HG03354 (cell line): ENCODE measurements around the gene SHISA7.
A peak's percentile ranks its signal among the peaks of the same experiment; 100 is the strongest.

ENCODE experiments used
- ATAC-seq: cut with Tn5 transposase; IDR thresholded peaks from one replicate; pipeline ENCODE4 v1.9.1; 2021; ENCODE audit warnings: mild to moderate bottlenecking; ENCODE audit not compliant: unreplicated experiment, poor library complexity, severe bottlenecking

The SHISA7 gene

DNA sequence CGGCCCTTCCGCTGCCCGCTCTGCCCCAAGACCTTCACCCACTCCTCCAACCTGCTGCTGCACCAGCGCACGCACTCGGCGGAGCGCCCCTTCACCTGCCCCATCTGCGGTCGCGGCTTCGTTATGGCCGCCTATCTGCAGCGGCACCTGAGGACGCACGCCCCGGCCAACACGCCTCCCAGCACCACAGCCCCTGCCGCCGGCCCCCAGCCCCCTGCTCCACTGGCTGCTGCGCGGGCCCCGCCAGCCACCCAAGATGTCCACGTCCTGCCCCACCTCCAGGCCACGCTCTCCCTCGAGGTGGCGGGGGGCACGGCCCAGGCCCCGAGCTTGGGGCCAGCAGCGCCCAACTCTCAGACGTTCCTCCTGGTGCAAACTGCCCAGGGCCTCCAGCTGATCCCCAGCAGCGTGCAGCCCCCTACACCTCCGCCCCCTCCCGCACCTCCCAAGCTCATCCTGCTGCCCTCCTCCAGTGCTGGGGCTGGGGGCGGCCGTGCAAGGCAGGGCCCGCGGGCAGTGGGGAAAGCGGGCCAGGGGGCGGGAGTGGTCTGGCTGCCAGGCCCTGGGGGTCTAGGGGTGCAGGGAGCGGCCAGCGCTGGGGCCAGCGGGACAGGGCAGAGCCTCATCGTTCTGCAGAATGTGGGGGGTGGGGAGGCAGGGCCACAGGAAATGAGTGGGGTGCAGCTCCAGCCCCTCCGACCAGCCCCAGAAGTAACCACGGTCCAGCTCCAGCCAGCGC lies 40.0 kb upstream of the SHISA7 start:
- no peak for ATAC-seq

DNA sequence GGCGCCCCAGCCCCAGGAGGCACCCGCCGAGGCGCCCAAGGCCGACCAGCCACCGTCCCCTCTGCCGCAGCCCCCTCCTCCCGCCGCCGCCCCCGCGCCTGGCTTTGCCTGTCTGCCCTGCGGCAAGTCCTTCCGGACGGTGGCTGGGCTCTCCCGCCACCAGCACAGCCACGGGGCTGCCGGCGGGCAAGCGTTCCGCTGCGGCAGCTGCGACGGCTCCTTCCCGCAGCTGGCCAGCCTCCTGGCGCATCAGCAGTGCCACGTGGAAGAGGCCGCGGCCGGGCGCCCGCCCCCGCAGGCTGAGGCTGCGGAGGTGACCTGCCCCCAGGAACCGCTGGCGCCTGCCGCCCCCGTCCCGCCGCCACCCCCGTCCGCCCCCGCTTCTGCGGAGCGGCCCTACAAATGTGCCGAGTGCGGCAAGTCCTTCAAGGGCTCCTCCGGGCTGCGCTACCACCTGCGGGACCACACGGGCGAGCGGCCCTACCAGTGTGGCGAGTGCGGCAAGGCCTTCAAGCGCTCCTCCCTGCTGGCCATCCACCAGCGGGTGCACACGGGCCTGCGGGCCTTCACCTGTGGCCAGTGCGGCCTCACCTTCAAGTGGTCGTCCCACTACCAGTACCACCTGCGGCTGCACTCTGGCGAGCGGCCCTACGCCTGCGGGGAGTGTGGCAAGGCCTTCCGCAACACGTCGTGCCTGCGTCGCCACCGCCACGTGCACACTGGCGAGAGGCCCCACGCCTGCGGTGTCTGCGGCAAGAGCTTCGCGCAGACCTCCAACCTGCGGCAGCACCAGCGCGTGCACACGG lies 39.3 kb upstream of the SHISA7 start:
- no peak for ATAC-seq

DNA sequence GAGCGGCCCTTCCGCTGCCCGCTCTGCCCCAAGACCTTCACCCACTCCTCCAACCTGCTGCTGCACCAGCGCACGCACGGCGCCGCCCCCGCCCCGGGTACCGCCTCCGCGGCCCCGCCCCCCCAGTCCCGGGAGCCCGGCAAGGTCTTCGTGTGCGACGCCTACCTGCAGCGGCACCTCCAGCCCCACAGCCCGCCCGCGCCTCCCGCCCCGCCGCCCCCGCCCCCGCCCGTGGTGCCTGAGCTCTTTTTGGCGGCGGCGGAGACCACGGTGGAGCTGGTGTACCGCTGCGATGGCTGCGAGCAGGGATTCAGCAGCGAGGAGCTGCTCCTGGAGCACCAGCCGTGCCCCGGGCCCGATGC lies 38.7 kb upstream of the SHISA7 start:
- ATAC-seq = no peak

DNA sequence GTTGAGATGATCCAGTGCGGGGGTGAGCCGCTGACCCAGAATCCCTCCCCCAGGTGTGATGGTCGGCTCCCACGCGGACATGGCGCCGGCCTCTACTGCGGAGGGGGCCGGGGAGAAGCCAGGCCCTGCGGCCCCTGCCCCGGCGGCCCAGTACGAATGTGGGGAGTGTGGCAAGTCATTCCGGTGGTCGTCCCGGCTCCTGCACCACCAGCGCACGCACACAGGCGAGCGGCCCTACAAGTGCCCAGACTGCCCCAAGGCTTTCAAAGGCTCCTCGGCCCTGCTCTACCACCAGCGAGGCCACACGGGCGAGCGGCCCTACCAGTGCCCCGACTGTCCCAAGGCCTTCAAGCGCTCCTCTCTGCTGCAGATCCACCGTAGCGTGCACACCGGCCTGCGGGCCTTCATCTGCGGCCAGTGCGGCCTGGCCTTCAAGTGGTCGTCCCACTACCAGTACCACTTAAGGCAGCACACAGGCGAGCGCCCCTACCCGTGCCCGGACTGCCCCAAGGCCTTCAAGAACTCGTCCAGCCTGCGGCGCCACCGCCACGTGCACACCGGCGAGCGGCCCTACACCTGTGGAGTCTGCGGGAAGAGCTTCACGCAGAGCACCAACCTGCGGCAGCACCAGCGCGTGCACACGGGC lies 38.2 kb upstream of the SHISA7 start:
- no peak for ATAC-seq

DNA sequence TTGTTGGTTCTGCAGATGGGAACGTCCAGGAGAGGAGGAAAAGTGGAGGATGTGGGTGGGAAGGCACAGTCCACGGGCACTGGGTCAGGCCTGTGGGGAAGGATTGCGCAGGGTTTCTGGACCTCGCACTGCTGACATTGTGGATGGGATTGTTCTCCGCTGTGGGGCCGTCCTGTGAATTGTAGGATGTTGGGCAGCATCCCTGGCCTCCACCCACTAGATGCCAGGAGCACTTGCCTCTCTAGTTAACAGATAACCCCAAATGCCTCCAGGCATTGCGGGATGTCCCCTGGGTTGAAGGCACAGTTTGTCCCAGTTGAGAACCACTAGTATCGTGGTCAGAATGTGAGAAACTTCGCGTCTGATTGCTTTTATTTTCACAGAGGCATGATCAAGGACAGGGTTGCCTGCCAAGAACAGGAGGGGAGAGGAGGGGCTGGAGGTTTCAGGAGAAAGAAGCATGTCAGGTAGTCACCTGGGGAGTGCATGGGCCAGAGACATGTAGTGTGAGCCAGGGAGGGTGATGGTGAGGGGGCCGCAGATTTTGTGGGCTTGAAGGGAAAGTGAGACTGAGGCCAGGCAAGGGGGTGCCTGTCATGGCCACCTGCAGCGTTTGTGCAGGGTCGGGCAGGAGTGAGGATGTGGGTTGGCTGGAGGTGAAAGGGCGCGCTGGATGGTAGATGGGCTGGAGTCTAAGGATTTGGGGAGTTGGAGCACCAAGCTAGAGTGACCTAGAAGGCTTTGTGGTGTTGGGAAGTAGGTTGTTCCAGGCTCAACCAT lies 36.5 kb upstream of the SHISA7 start:
- no peak for ATAC-seq

DNA sequence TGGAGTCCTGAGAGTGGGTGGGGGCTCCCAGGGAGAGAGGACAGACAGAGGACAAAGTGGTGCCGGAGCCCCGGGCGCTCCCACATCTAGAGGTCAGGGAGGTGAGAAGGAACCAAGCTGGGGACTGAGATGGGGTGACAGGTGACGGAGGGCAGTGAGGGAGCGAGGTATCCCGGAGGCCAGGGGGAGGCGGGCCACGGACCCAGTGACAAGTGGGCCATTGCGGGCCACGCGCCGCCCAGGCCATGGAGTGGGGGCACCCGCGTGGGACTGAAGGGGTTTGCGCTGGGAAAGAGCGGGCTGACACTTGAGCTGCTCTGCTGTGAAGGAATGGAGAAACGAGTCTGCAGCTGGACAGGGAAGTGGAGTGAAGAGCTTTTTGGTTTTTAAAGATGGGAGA lies 35.9 kb upstream of the SHISA7 start:
- ATAC-seq = no peak

DNA sequence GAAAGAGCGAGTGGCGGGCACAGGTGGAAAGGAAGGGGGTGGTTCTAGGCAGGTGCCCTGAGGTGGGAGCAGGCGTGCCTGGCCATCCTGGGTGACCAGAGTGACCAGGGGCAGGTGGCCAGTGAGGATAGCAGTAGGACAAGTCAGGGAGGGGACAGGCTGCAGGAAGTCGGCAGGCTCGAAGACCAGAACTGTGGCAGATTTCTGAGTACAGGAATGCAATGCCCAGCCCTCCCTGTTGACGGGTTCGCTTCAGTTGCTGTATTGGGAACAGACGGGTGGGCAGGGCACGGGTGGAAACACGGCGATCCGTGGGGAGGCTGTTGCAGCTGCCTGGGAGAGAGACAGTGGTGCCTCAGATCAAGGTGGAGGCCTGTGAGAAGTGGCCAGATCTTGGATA lies 35.3 kb upstream of the SHISA7 start:
- no peak for ATAC-seq

DNA sequence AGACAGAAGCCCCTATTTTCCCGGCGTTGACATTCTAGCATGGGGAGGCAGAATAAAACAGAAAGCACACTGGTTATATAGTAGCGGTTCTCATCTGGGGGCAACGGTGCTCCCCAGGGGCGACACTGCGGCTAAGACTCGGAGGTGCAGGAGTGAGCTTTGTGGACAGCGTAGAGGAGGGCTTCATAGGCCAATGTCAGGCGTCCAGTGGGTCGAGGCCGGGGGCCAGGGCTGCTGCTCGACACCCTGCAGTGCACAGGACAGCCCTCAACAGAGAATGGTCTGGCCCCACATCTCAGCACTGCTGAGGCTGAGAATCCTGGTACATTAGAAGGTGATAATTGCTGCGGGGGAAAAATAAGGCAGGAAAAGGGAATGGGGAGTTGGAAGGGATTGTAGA lies 34.8 kb upstream of the SHISA7 start:
- ATAC-seq = no peak

DNA sequence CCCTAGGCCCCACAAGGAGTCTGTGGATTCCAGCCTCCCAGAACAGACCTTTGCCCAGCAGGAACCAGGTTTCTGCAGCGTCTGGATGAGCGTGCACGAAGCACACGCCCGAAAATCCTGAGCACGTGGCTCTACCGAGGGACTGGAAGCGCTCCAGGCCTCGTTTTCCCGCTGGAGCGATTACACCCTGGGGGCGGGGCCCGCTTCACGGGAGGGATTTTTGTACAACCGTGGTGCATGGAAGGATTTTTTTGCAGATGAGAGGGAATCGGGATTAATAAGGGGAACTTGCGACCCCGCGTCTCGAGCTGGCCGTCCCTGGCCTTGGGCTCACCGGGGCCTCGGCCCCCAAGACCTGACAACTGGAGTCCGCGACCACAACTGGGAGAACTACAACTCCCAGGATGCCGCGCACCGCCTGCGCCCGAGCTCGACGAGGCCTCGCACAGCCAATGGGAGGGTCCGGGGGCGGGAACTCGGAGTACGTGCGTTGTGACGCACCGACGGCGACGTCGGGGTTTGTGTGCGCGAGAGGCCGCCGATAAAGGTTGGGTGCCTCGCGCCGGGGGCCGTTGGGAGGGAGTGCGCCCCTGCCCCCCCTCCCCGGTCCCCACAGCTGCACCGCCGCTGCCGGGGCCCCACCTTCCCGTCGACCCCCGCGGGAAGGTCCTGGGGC lies 33.1 kb upstream of the SHISA7 start, which contains the start of gene ZNF628:
Gene ZNF628, plus strand, starts transcription at position 518 of the 676 bp plus-strand sequence. CDS start 3,294 bp downstream, outside the sequence.
- peak; percentile 92 for ATAC-seq

DNA sequence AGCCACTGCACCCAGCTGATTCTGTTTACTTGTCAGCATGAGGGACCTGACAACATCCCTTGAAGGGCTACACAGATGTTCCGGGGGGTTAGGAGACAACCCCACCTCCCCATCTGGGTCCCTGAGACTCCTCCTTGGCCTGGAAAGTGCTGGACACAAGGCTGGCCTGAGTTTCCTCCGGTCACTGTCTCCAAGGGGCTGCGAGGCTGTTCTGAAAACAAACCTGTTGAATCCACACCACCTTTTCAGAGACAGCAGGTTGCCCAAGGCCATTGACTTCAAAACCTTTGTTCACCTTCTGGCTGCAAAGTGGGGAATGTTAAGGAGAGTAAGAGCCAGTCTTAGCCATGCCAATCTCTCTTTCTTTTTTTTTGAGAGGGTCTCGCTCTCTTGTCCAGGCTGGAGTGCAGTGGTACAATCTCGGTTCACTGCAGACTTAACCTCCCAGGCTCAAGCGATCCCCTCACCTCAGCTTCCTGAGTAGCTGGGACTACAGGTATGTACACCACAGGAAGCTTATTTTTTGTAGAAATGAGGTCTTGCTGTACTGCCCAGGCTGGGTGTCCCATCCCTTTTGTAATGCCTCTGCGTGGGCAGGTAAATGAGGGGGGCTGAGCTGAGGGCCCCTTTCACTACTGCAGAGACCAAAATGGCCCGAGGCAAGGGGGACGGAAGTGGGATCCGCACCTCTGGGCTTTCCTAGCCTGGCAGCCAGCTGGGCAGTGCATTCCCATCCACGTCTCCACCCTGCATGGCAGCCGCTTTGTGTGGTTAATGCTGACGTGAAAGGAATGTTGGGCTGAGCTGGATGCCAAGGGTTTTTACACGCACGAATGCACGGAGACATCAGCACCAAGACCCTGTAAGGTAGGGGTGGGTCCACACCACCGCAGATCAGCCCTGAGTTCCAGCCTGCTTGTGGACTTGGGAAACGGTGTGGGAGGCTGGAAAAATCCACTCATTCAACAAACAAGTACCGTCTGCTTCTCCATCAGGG lies 31.5 kb upstream of the SHISA7 start:
- no peak for ATAC-seq

DNA sequence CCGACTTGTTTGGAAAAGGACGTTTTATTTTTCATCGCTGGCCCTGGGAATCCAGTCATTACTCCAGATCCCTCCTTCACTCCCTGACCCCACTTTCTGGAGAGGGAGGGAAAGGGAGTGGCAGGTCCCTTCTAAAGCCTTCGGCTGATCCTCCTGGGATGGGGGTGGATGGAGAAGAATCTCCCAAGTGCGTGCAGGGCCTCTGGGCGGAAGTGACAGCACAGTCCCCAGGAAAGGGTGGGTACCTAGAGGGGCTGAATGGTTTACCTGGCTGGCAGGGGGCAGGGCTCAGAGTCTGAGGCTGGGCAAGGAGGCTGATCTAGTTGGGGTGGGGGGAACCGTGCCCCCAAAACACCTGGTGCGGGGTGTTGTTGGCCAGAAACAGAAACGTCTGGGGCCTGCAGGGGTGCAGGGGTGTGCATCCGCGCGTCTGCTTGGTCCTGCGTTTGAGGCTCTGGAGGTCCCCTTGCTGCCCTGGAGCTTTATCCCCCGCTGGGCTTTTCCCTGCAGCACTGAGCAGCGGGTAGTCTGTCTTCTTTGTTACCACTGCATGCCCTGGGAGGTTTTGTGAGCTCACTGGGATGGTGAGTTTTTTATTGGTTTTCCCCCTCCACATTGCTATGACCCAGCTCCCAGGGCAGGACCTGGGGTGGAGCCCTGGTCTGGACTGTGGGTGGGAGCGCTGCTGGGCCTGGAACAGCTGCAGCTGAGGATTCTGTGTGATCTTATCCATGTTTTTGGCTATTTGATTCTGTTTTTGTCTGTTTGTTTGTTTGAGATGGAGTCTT lies 30.3 kb upstream of the SHISA7 start:
- ATAC-seq = no peak

DNA sequence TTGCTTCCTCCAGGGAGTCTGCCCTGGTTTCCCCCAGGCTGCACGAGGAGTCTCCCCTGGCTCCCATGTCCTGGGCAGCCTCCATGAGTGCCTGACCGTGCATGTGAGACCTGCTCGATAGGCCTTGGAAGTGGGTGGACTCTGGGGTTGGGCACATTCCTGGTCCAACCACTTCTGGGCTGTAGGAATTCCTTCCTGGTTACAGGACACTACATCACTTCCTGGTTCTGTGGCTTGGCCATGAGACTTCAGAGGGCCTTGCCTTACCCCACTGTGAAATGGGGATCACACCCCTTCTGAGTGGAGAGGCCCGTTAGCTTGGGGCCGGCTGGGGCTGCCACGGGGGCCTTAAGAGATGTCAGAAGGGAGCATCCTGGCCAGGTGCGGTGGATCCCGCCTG lies 29.4 kb upstream of the SHISA7 start:
- ATAC-seq = no peak

DNA sequence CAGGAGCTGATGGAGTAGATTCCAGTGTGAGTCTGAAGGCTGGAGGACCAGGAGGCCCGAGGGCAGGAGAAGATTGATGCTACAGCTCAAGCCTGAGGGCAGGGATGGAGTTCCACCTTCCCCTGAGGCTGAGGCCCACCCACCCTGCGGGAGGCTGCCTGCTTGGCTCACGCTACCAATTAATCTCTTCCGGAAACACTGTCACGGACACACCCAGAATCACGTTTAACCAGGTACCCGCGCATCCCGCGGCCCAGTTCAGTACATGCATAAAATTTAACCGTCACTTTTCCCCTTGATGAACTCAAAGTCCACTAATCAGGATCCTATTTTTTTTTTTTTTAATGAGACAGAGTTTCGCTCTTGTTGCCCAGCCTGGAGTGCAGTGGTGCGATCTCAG lies 28.2 kb upstream of the SHISA7 start:
- ATAC-seq = no peak

DNA sequence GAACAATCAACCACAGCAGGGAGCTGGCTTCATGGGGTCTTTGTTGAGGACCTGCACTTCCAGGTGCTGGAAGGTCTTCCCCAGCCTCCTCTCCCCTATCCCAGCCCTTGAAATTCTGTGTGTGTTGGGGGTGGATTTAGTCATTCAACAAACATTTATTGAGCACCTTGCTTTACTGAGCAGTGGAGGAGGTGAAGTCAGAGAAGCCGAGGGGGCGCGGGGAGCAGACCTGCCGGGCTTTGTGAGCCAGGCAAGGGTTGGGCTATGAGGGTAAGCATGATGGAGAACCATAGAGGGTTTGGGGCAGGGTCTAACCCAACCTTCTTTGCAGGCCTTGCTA lies 24.9 kb upstream of the SHISA7 start:
- no peak for ATAC-seq

DNA sequence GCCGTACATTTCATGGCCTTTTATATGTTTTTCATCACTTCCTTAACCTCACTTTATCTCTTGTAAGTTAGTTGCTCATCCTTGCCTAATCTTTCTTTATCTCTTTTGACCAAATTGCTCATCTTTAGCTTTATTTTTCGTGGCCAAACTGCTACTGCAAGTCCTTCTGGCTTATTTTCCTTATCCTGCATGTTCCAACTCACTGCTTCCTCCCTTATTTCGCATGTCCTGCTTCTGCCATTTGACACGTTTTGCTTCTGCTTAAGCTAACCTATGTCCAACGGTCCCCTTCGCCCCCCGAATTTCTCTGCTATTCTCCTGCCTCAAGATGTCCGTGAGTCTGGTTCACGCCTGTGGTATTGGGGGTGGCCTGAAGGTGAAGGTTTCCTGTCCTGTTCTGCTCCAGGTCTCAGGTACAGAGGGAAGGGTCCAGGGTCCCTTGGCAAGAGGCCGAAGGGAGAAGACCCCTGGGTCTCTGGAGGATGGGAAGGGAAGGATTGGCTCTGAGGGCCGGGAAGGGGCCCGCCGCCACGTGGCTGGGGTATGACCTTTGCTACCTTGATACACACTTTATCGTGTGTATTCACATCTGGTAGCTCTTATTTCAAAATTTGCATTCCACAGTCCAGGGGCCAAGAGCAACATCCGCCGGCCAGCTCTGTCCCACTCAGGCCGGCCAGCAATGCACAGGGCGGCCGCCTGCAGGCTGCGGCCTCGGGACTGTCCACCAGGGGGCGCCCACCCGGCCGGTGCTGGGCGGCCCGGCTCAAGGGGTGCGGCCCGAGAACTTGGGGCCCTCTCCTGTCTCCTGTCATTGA lies 24.3 kb upstream of the SHISA7 start:
- ATAC-seq = peak; percentile 63

DNA sequence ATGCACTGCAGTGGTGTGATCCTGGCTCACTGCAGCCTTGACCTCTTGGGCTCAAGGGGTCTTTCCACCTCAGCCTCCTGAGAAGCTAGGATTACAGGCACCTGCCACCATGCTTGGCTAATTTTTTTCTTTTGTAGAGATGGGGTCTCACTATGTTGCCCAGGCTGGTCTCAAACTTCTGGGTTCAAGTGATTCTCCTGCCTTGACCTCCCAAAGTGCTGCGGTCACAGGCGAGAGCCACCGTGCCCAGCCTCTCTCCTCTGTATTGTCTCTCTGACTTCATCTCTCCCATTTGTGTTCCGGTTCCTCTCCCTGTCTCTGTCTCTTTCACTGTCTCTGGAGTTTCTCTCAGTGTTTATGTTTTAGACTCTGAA lies 23.1 kb upstream of the SHISA7 start:
- no peak for ATAC-seq
